ENCODE results near the gene FN3KRP. TPM values are rescaled to one million over a fixed set of nuclear protein-coding genes. Genes with fewer than 3 reads are reported as not detected.

FN3KRP gene
- total and polyA plus RNA-seq, 2 donors (not counting 3 experiments of a cell fraction or from before 2014, with no cell fraction given), result 22.2 to 35.2 TPM

DNA sequence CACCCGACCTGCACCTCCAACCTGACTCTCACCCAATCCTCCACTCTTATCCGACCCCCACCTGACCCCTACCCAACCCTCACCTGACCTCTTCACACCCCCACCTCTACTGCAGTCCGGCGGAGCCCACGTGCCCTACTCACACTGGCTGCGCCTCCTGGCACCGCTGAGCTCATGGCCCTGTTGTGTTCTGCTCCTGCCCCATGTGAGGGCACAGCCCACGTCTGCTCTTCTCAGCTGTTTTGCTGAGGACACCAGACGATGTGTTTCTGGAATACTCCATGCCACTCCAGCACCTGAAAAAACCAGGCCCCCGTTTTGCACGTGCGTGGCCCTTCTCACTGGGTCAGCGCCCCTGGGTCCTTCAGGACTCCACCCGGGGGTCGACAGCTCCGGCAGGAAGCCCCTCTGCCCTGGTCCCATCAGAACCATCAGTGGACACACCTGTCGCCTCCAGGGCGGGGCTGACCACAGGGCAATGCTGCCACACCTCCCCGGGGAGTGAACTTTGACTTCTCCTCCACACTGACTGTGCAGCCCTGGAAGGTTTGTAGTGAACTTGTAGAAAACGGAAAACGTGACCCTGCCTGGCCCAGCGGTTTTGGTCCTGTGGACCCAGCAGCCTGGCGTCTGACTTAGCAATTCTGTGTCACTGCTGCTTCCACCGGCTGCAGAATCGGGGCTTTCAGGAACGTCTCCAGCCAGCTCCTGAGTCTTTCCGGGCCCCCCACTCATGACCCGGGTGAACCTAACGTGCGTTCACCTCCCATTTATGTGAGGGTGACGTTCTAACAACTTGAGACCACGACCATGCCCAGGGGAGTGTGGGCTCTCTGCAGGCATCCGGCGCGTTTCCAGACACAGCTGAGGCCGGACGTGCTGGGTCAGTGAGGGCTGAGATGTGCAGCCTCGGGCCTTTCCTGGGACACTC is 12.3 kb upstream of the FN3KRP start:
- Histone ChIP-seq H3K27ac (ENCODE audit: insufficient read depth, low read depth, low read length) (no peak overlapping the region), H3K79me2 (ENCODE audit: control insufficient read depth, insufficient read depth, low read length) (no peaks in the 10 kb centered on the region), H3K4me3 (replicated peaks in 1 of 3; ENCODE audit: insufficient read depth in 1 of 3, low read depth in 1 of 3, low read length in 3 of 3) (no peak overlapping the region), H3K36me3 (ENCODE audit: control insufficient read depth in 2 of 2, extremely low read depth in 1 of 2, insufficient read depth in 2 of 2, low read length in 2 of 2) (no peaks in the 10 kb centered on the region), H3K4me1 (ENCODE audit: control insufficient read depth, extremely low read depth, insufficient read depth, low read length) (no peaks in the 10 kb centered on the region), H4K20me1 (replicated peaks; ENCODE audit: control insufficient read depth, extremely low read depth, insufficient read depth, low read length) (no peaks in the 10 kb centered on the region), H3K9ac (replicated peaks; ENCODE audit: extremely low read depth, insufficient read depth, low read length) (no peak overlapping the region), H3K9me1 (replicated peaks; ENCODE audit: control insufficient read depth, extremely low read depth, insufficient read depth, low read length) (no peaks in the 10 kb centered on the region), H3K9me3 (replicated peaks; ENCODE audit: control insufficient read depth, insufficient read depth, low read length) (no peaks in the 10 kb centered on the region), H3K27me3 (ENCODE audit: control insufficient read depth in 2 of 2, insufficient read depth in 2 of 2, low read length in 2 of 2) (no peaks in the 10 kb centered on the region), H2AFZ (ENCODE audit: low read depth, low read length) (no peak overlapping the region), H3K4me2 (ENCODE audit: insufficient read depth, low read length) (no peak overlapping the region)
- CTCF ChIA-PET, result no interaction called here
- DNase-seq (ENCODE audit: low read depth, low spot score) (no peak), FAIRE-seq (no peak)
- intact Hi-C loops (cut with micrococcal nuclease), result no loop called here
- dilution Hi-C loops (cut with MboI; ENCODE audit: extremely low pct_ligation_motif_present, low sequenced_read_pairs), result no loop called here
- no TSS peak for BruUV-seq (replicated peaks)
- POLR2A ChIA-PET, result no interaction called here
- no peak for TF ChIP-seq POLR2A (IDR thresholded peaks at IDR 0.05; ENCODE audit: low read depth, low read length)
- TF ChIP-seq, protein P1, sequence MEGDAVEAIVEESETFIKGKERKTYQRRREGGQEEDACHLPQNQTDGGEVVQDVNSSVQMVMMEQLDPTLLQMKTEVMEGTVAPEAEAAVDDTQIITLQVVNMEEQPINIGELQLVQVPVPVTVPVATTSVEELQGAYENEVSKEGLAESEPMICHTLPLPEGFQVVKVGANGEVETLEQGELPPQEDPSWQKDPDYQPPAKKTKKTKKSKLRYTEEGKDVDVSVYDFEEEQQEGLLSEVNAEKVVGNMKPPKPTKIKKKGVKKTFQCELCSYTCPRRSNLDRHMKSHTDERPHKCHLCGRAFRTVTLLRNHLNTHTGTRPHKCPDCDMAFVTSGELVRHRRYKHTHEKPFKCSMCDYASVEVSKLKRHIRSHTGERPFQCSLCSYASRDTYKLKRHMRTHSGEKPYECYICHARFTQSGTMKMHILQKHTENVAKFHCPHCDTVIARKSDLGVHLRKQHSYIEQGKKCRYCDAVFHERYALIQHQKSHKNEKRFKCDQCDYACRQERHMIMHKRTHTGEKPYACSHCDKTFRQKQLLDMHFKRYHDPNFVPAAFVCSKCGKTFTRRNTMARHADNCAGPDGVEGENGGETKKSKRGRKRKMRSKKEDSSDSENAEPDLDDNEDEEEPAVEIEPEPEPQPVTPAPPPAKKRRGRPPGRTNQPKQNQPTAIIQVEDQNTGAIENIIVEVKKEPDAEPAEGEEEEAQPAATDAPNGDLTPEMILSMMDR (IDR thresholded peaks at IDR 0.05; ENCODE audit: extremely low read depth in 1 of 2, insufficient read depth in 1 of 2, low read depth in 1 of 2, low read length in 2 of 2), result no peak
- no peak for TF ChIP-seq POLR2AphosphoS5 (IDR thresholded peaks at IDR 0.05; ENCODE audit: insufficient read depth, low read depth, low read length)
- TF ChIP-seq EZH2 (IDR thresholded peaks at IDR 0.05; ENCODE audit: borderline replicate concordance, low read depth, low read length, severe bottlenecking), result no peak
- TF ChIP-seq JUN (IDR thresholded peaks at IDR 0.05; ENCODE audit: borderline replicate concordance, insufficient read depth, insufficient read length, low read depth), result no peak
- no peak for TF ChIP-seq FOS (IDR thresholded peaks at IDR 0.05; ENCODE audit: borderline replicate concordance, insufficient read depth, low read length)
- no peak for TF ChIP-seq MAX (IDR thresholded peaks at IDR 0.05; ENCODE audit: insufficient read depth, insufficient read length)
- no peak for TF ChIP-seq MYC (IDR thresholded peaks at IDR 0.05; ENCODE audit: low read depth, low read length)
- TF ChIP-seq GATA2 (IDR thresholded peaks at IDR 0.05; ENCODE audit: insufficient read depth, insufficient read length, low read depth, low read length), result no peak

Data from endothelial cell of umbilical vein (primary cell).